Heart left ventricle (tissue), 13 donors: ENCODE measurements around the gene BAZ2B.

Source experiments
- POLR2A ChIP-seq, 2 donors: fragments of 450-650 bp; IDR thresholded peaks; one replicate each; pipeline ENCODE4 v1.6.1; 2017; ENCODE audit warnings: antibody characterized with exemption in 2 of 2, mild to moderate bottlenecking in 2 of 2, moderate library complexity in 2 of 2
- TF ChIP-seq, protein P1 (sequence below), 12 donors: fragments of 200-600 bp; sonication (generic) in 4 of 12; IDR thresholded peaks; one replicate each; pipeline versions ENCODE4 v1.5.0 to v1.8.0; 2018 to 2022; ENCODE audit warnings: antibody characterized with exemption in 12 of 12, mild to moderate bottlenecking in 5 of 12
- donor health status: ischemic (EF 13 %, LVEDD 7.1; RV severe dilation, severe dysfunction).
- donor health status: DM: no; HTN: yes; CAD: no.
- donor health status: DM: no; HTN: no; CAD: no.
- donor health status: ischemic (EF 25% LVEDD 6.9; RV normal size, moderate dysfunction).
- donor health status: ischemic (EF 25% LVEDD 5.7; RV mildly dilated, moderate dysfunction).
- donor health status: ischemic (EF 35%, LVEDD 5.7; RV mildly dilated, moderate dysfunction).
- donor health status: nonischemic (EF 11% LVEDD 7.7; RV severe dilation, severe dysfunction).
- donor health status: DM: yes; HTN: yes; CAD: no.
- donor health status: PGD.
- donor health status: ischemic (EF 29% LVEDD 5.4; RV normal size, mild dysfunction).
- donor health status: nonischemic (EF 23%, LVEDD 6.1; RV moderate dilation, normal function).

DNA sequence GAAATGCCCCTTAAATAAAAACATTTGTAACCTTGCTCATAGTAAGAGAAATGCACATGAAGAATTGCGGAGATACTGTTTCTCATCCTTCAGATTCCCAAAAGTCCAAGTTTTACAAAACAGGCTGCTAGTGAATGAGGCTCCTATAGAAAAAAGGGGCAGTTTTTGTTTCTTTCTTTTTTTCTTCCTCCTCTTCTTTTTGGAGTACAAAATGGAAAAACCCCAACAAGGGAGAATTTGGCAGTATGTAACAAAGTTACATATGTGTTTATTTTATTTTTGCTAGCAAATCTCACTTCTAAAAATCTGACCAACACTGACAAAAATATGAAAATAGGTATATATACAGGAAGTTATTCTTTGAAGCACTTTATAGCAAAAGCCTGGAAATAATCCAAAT lies 7.1 kb upstream of the BAZ2B start:
- TF ChIP-seq POLR2A (IDR thresholded peaks at IDR 0.05): no peak
- TF ChIP-seq, protein P1, sequence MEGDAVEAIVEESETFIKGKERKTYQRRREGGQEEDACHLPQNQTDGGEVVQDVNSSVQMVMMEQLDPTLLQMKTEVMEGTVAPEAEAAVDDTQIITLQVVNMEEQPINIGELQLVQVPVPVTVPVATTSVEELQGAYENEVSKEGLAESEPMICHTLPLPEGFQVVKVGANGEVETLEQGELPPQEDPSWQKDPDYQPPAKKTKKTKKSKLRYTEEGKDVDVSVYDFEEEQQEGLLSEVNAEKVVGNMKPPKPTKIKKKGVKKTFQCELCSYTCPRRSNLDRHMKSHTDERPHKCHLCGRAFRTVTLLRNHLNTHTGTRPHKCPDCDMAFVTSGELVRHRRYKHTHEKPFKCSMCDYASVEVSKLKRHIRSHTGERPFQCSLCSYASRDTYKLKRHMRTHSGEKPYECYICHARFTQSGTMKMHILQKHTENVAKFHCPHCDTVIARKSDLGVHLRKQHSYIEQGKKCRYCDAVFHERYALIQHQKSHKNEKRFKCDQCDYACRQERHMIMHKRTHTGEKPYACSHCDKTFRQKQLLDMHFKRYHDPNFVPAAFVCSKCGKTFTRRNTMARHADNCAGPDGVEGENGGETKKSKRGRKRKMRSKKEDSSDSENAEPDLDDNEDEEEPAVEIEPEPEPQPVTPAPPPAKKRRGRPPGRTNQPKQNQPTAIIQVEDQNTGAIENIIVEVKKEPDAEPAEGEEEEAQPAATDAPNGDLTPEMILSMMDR (IDR thresholded peaks at IDR 0.05): no peak
